ENCODE data around the gene SEC31B. TPM values are rescaled to one million over a fixed set of nuclear protein-coding genes. Genes with fewer than 3 reads are reported as not detected.

Gene SEC31B
- total and polyA plus RNA-seq, 2 of the 8 experiments (the other 6 are each of a cell fraction or from before 2014, with no cell fraction given) = 4.1 to 5.3 TPM

- TF ChIP-seq CTBP2 (IDR thresholded peaks at IDR 0.05; ENCODE audit: borderline replicate concordance, insufficient read depth, insufficient read length, low read length) (no peak), KDM5A (IDR thresholded peaks at IDR 0.05; ENCODE audit: low read length) (no peak), FOSL1 (IDR thresholded peaks at IDR 0.05; ENCODE audit: insufficient read depth, low read depth, low read length) (no peak), EGR1 (IDR thresholded peaks at IDR 0.05; ENCODE audit: borderline replicate concordance, low read depth, low read length) (no peak), HDAC6 (IDR thresholded peaks at IDR 0.05; ENCODE audit: low read depth, low read length) (no peak)
These were observed 35.6 kb downstream of the SEC31B start (continued) for GRCh38 chr10:100483876-100484666.

Data from H1 (cell line).